ENCODE measurements around the gene RFC4.

RFC4 gene

GRCh38 chr3:186742618-186743380, 63.5 kb downstream of the RFC4 start:
- no peak for DNase-seq
